GM18951 (cell line): ENCODE data around the gene MAP2.

Experiments used
- POLR2A ChIP-seq: IDR thresholded peaks from 4 replicates; pipeline ENCODE4 v1.6.1; 2011; ENCODE audit warnings: mild to moderate bottlenecking; ENCODE audit not compliant: insufficient read length, insufficient read depth; ENCODE audit errors: extremely low read depth
- in situ Hi-C: fragments of 300-500 bp; cut with MboI; formaldehyde crosslinking; loops from one replicate; pipeline ENCODE4 v1.12.0; 2022; ENCODE audit warnings: low sequenced_read_pairs, mixed read lengths, inconsistent platforms; ENCODE audit not compliant: unreplicated experiment

Gene MAP2

DNA sequence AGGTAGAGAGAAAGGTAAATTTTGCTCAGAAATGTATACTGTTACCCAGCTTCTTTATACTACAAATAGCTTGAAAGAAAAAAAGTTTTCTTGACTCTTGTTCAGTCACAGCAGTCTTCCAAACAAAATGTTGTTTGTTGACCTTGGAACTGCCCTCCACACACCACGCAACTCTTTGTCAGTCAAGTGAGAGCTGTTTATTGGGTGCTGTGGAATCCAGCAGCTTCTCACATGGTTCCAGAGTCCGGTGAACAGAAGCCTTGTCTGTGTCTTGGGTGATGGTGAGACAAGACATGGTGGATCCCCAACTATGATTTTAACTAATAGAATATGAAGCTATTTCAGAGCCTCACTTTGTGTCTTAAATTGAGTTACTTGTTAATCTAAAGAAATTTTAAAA is 112.5 kb downstream of the MAP2 start:
- in situ Hi-C loops, result no loop called here
- no peak for TF ChIP-seq POLR2A

DNA sequence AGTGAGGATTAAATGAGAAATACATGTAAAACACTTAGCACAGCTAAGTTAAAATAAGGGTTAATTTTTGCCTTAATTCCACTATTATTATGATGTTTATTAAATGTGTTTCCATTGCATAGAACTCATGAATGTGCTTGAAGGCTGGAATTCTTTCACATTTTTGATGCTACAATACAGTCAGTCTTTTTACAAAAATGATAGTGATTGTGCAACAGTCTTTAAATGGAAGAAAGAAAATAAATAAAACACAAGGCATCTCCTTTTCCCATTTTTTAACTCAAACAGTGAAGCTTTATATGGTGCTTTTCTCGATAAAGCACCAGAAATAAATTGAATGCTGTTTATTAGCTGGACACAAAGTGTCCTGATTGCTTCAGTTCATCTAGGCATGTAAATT is 123.9 kb downstream of the MAP2 start:
- in situ Hi-C loops, result no loop called here
- TF ChIP-seq POLR2A, result no peak

DNA sequence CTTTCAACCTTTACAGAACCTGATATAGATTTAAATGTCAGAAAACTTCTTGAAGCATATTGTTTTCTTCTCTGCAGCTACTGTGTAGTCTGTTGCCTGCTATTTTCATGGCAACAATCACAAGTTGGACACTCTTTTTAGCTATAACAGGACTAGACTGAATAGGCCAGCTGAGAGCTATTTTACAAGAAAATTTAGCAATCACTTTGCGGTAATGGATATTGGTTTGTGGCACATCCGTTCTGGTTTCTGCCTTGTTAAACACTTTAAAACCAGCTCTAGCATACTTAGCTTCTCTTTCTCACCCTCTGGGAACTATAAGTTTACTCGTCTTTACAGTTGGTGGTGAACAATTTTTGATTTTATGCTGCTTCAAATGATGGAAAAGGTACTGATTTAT is 125.7 kb downstream of the MAP2 start:
- no peak for TF ChIP-seq POLR2A
- in situ Hi-C loops, result no loop called here

DNA sequence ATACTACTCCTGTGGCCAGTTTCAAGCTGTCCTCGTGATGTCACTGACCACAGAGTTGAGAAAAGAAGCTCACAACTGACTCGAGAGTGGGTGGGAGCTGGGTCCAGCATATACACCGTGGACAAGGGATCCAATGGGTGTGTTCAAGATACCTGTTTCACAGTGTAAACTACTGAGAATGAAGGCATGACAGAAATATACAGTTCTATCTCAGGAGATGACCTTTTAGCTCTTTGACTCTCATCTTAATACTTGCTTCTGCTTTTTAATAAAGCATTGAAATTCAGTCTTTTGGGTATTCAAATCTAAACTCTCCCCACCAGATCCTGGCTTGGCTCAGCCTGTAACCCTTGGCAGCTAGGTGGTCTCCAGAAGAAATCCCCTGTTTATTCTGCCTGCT is 130.1 kb downstream of the MAP2 start:
- in situ Hi-C loops, result loop anchor here (25.0 kb wide), 1 partner anchor 217 kb away; no protein-coding TSS in a partner anchor
- no peak for TF ChIP-seq POLR2A

DNA sequence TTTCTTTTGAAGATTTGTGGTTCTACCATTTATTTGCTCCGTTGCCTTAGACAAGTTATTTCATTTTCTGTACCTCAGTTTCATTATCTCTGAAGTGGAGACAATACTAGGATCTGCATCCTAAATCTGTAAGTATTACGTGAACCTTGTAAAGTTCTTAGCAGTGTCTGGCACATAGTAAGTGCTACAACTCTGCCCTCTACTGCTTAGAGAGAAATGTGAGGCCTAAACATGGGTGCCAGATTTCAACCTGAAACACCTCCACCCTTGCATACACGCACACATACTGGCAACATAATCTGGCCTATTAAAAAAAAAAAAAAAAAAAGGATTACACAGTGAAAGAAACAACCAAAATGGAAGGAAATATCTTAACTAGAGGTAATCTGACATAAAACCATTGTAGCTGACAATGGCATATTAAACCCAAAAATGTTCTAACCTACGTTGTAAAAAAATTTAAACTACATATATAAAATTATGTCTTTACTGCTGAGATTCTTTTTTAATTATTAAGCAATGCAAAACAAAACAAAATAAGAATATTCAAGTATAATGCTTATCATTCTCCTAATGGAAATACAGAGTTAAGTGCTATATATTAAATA is 132.6 kb downstream of the MAP2 start:
- no peak for TF ChIP-seq POLR2A
- in situ Hi-C loops, result loop anchor here (25.0 kb wide), 1 partner anchor 219 kb away; no protein-coding TSS in a partner anchor

DNA sequence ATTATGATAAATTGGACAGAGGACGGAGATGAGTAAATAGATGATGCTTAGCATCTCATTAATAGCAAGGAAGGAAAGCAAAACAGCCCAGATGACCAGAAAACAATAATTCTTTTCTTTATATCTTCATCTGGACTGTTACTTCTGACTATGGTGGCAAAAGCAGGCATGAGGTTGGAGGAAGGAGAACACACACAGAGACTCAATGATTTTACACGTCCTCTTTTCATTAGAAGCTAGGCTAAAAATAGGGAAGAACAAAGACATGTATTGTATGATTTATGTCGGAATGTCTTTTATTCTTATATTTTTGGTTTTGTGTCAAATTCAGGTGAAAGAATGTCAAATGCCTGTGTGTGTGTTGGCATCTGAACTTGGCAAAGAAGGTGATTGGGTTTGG is 137.1 kb downstream of the MAP2 start:
- TF ChIP-seq POLR2A, result no peak
- in situ Hi-C loops, result loop anchor here (25.0 kb wide), 1 partner anchor 224 kb away; no protein-coding TSS in a partner anchor

DNA sequence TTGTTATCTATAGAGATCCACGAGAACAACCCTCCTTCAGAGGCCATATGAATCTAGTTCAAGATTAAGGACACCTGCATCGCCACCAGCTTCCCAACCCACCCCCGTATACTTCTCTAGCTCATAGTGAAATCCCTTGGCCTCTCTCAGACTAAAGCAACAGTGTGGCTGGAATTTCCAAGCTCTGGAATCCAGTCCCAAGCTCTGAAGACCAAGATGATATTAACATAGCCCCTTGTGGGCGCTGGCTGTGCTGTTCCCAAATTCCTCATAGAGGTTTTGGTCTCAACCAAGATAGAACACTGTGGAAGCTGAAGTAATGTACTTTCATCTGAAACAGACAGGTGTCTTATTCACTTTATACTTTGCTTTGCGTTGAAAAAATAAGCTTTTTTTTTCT is 139.6 kb downstream of the MAP2 start:
- in situ Hi-C loops, result loop anchor here (25.0 kb wide), 1 partner anchor 226 kb away; no protein-coding TSS in a partner anchor
- TF ChIP-seq POLR2A, result no peak

DNA sequence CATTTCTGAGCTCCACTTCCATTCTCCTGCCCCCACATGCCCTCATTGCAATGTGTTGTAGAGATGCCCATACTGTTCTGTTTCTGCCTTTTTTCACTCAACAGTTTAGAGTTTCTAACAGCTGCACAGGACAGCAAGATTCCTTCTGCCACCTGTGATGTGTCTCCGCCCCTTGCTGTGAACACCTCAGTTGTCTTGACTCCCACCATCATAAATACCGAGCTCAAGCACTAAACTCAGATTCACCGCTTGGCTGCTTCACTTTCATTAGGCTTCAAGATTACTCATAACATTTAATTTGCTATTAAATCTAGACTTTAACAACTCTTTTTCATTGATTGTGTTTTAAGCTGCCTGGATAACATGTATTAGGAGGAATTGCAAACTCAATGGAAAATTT is 141.0 kb downstream of the MAP2 start:
- no peak for TF ChIP-seq POLR2A
- in situ Hi-C loops, result loop anchor here (25.0 kb wide), 1 partner anchor 228 kb away; no protein-coding TSS in a partner anchor

DNA sequence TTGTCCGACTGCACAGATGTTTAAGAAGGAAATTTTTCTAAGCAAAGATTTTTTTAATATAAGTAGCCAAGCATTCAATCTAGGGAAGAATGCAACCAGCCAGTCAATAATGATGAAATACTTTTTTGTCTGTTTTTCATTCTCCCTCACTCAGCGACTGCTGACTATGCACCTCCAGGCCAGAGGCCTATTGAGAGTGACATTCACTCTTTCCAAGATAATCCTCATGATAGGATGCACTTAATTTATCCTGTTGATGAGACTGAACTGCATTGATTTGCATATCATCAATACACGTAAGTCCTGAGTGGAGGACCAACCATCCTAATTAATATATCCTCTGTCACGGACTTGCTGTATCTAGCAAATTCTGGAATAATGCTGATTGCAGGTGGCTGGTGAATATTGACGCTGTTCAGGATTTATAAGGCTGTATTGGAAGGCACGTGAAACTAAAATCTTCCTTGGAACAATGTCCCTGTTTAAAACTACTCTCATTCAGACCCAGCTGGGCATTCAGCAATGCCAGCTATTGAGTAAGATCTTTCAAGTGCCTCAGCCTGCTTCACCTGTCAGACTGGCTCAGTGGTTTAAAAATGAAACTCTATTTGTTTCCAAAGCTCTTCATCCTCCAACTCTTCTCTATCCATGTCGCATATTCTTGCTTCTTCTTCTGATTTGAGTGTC is 142.2 kb downstream of the MAP2 start:
- in situ Hi-C loops, result loop anchor here (25.0 kb wide), 1 partner anchor 229 kb away; no protein-coding TSS in a partner anchor
- no peak for TF ChIP-seq POLR2A

DNA sequence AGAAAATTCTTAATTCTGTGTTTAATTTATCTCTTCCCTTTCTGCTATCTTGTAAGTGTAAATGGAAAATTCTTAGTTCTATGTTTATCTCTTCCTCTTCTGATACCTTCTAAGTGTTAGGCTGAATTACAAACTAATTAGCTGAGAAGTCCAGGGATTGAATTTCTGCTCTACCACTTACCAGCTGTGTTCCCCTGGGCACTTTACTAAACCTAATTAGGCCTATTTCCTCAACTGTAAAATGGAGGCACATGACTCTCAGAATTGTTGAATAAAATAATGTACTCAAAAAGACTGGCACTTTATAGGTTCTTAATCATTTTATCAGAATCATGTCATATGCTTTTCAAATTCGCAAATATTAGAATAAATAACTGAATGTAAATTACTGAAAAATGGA is 146.3 kb downstream of the MAP2 start:
- in situ Hi-C loops, result loop anchor here (25.0 kb wide), 1 partner anchor 233 kb away; no protein-coding TSS in a partner anchor
- no peak for TF ChIP-seq POLR2A

DNA sequence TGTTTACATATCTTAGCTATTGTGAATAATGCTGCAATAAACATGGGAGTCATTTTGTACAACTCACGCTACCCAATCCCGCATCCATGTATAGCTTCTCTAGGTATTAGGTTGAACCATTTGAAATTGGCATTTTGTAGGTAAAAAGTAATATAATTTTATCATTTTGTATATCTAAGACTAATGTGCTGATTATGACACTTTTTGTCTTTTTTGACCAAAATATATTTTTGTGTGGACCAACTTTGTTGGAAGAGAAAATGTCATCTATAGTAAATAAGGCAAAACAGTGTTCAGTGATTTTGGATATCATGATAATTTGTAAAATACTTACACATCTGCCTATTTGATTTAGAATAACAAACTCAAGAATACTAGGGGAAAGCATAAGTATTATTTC is 150.7 kb downstream of the MAP2 start:
- no peak for TF ChIP-seq POLR2A
- in situ Hi-C loops, result loop anchor here (25.0 kb wide), 1 partner anchor 237 kb away; no protein-coding TSS in a partner anchor

DNA sequence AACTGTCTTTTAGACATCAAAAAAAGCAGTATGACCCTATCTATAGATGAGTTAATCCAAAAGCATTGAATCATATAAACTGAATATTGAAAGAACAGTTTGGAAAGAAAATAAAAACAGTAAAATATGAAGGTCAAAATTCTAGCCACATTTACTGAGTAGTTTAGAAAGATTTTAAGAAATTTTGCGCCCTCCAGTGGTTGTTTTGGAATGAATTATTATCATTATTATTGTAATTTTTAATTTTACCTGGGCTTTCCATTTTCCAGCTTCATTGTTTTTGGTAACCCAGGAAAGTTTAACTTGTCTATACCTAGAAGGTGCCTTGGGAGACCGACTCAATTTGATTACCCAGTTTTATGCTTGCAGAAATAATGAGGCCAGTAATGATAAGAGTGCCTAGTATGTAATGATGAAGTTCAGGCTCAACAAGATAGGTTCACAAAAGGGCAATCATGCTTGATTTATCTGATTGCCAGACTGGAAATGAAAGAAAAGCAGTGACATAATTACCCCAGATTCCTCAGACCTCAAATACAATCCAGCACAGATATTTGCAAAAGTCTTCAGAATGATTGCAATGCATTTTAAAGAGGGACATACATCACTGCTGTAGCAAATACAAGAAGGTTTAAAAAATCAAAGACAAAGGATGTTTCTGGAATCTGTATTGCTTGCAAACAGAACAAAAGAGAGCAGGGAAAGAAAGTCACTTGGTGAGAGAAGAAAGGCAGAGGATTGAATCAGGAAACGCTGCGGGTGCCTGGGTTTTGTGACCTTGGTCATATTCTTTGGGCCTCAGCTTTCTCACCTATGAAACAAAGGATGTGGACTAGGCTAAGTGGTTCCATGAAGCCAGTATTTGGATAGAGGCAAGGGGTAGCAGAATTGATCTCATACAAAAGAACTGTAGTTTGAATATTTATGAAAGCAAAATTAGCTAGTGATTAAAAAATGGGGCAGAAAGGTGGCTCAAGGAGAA is 153.8 kb downstream of the MAP2 start:
- TF ChIP-seq POLR2A, result no peak
- in situ Hi-C loops, result no loop called here
